Naive thymus-derived CD4-positive, alpha-beta T cell (primary cell): ENCODE data around the gene NCAM2. TPM values are rescaled to one million over a fixed set of nuclear protein-coding genes. Genes with fewer than 3 reads are reported as not detected.

Experiments
- ATAC-seq: fragments of 150-1000 bp; cut with Tn5 transposase; 2 replicates; pipeline ENCODE4 v1.10.0; 2021; ENCODE audit warnings: mild to moderate bottlenecking, moderate library complexity
- CTCF ChIA-PET: fragments of 350-600 bp; sonication (Branson Sonifier 250); formaldehyde crosslinking; loops from one replicate; lab custom pipeline; 2021; ENCODE audit warnings: antibody characterized with exemption; lab: Charles Lee
- POLR2A ChIA-PET: fragments of 350-600 bp; sonication (Branson Sonifier 250); formaldehyde crosslinking; loops from one replicate; lab custom pipeline; 2021; ENCODE audit warnings: antibody characterized with exemption, inconsistent platforms; lab: Charles Lee
- DNase-seq, 9 donors: peaks; one replicate each; pipeline versions ENCODE4 v3.0.0 to v3.0.0-alpha.2; 2020 to 2022; ENCODE audit warnings: mixed read lengths in 1 of 9
- H3K27ac ChIP-seq: one replicate; pipeline ENCODE4 v1.7.0; 2013; ENCODE audit warnings: mild to moderate bottlenecking, low read depth, low read length, moderate library complexity
- H3K27me3 ChIP-seq, 2 donors: one replicate each; pipeline ENCODE4 v1.7.0; 2013; ENCODE audit warnings: low read length in 2 of 2, mild to moderate bottlenecking in 2 of 2, moderate library complexity in 2 of 2; ENCODE audit not compliant: control insufficient read depth in 2 of 2, insufficient read depth in 2 of 2
- H3K36me3 ChIP-seq, 3 experiments: 1 replicate in 2 of 3; 2 replicates in 1 of 3; pipeline ENCODE4 v1.7.0; 2013; ENCODE audit warnings: low read length in 3 of 3, mild to moderate bottlenecking in 3 of 3, moderate library complexity in 1 of 3; ENCODE audit not compliant: insufficient read depth in 3 of 3, control insufficient read depth in 2 of 3
- H3K4me1 ChIP-seq, 2 donors: one replicate each; pipeline ENCODE4 v1.7.0; 2013; ENCODE audit warnings: low read length in 2 of 2, mild to moderate bottlenecking in 2 of 2, moderate library complexity in 1 of 2; ENCODE audit not compliant: control insufficient read depth in 2 of 2, insufficient read depth in 2 of 2
- H3K4me3 ChIP-seq: 2 replicates; pipeline ENCODE4 v1.7.0; 2013; ENCODE audit warnings: mild to moderate bottlenecking, low read length
- H3K9me3 ChIP-seq, 3 experiments: 1 replicate in 2 of 3; 2 replicates in 1 of 3; pipeline ENCODE4 v1.7.0; 2013; ENCODE audit warnings: low read length in 3 of 3; ENCODE audit not compliant: control insufficient read depth in 2 of 3
- H3K27ac Mint-ChIP-seq, 9 donors: one replicate each; pipeline ENCODE4 v1.8.0; 2020 to 2022; ENCODE audit warnings: mixed read lengths in 9 of 9, mild to moderate bottlenecking in 8 of 9, moderate library complexity in 5 of 9, inconsistent platforms in 2 of 9
- H3K27me3 Mint-ChIP-seq, 5 donors: one replicate each; pipeline ENCODE4 v1.8.0; 2021 to 2022; ENCODE audit warnings: mixed read lengths in 5 of 5, mild to moderate bottlenecking in 1 of 5
- H3K36me3 Mint-ChIP-seq, 5 donors: one replicate each; pipeline ENCODE4 v1.8.0; 2020 to 2022; ENCODE audit warnings: mixed read lengths in 5 of 5, mild to moderate bottlenecking in 3 of 5, inconsistent platforms in 1 of 5
- H3K4me1 Mint-ChIP-seq, 7 donors: one replicate each; pipeline ENCODE4 v1.8.0; 2020 to 2022; ENCODE audit warnings: mixed read lengths in 7 of 7, mild to moderate bottlenecking in 3 of 7, inconsistent platforms in 1 of 7
- H3K4me3 Mint-ChIP-seq, 10 donors: one replicate each; pipeline ENCODE4 v1.8.0; 2020 to 2022; ENCODE audit warnings: mild to moderate bottlenecking in 10 of 10, mixed read lengths in 10 of 10, moderate library complexity in 6 of 10, inconsistent platforms in 2 of 10
- H3K9me3 Mint-ChIP-seq, 11 donors: one replicate each; pipeline ENCODE4 v1.8.0; 2020 to 2022; ENCODE audit warnings: mixed read lengths in 11 of 11, mild to moderate bottlenecking in 4 of 11, inconsistent platforms in 1 of 11, moderate library complexity in 1 of 11
- intact Hi-C, 2 donors: fragments of 100-400 bp; cut with micrococcal nuclease; formaldehyde crosslinking; loops; one replicate each; pipeline ENCODE4 v1.15.1; 2023
- polyA plus RNA-seq, 2 donors: library from polyadenylated mRNA; unstranded; fragments of 300-500 nt; fragmentation: Illumina TruSeq; gene quantifications; one replicate each; pipeline ENCODE4 v1.2.3, GENCODE V29; 2021
- total RNA-seq, 6 experiments: library from RNA in 5 of 6; stranded (reverse) in 5 of 6; gene quantifications; 1 replicate in 5 of 6; 2 replicates in 1 of 6; pipeline ENCODE4 v1.2.3 and lab custom pipeline; 2021 to 2026

NCAM2 gene
- total and polyA plus RNA-seq, 7 experiments from 2014 or later, result 0.07 TPM; not detected in 6

- no peak for ATAC-seq
- no peak for DNase-seq
- Histone ChIP-seq H3K36me3 (no peaks in the 10 kb centered on the region), H3K9me3 (no peaks in the 10 kb centered on the region), H3K4me1 (peaks cover 0 to 12% of the 10 kb centered on the region in 2 donors), H3K27ac (no peak overlapping the region), H3K27me3 (peaks cover 0 to 4% of the 10 kb centered on the region in 2 donors), H3K4me3 (no peak overlapping the region)
- ChIA-PET POLR2A (no interaction called here), CTCF (no interaction called here)
- peaks cover 18 to 46% (median 29%) of the 10 kb centered on the region in 5 donors for H3K27me3 Mint-ChIP-seq
- no peaks in the 10 kb centered on the region for H3K36me3 Mint-ChIP-seq
- no peak overlapping the region for H3K4me3 Mint-ChIP-seq
- H3K4me1 Mint-ChIP-seq, result peaks cover 5 to 19% (median 14%) of the 10 kb centered on the region in 7 donors
- intact Hi-C loops, result loop anchor here in 1 of 2 donors (5.0 kb wide), 1 partner anchor 1122 kb away; no protein-coding TSS in a partner anchor
- no peaks in the 10 kb centered on the region for H3K9me3 Mint-ChIP-seq
- no peak overlapping the region for H3K27ac Mint-ChIP-seq
Observed at GRCh38 chr21:21000591-21001175, 2.5 kb downstream of the NCAM2 start.

GRCh38 chr21:21001591-21002100 lies 3.4 kb downstream of the NCAM2 start:
- Mint-ChIP-seq H3K36me3 (no peaks in the 10 kb centered on the region), H3K4me3 (no peak overlapping the region), H3K27ac (no peak overlapping the region), H3K9me3 (no peaks in the 10 kb centered on the region), H3K4me1 (peaks cover 5 to 17% (median 11%) of the 10 kb centered on the region in 7 donors), H3K27me3 (peaks cover 18 to 40% (median 26%) of the 10 kb centered on the region in 5 donors)
- H3K4me3 ChIP-seq, result no peak overlapping the region
- no peak for ATAC-seq
- peaks cover 0 to 4% of the 10 kb centered on the region in 2 donors for H3K27me3 ChIP-seq
- no peak for DNase-seq
- intact Hi-C loops, result loop anchor here in 1 of 2 donors (5.0 kb wide), 1 partner anchor 1121 kb away; no protein-coding TSS in a partner anchor
- no peaks in the 10 kb centered on the region for H3K9me3 ChIP-seq
- ChIA-PET POLR2A (no interaction called here), CTCF (no interaction called here)
- H3K4me1 ChIP-seq, result peaks cover 0 to 12% of the 10 kb centered on the region in 2 donors
- no peak overlapping the region for H3K27ac ChIP-seq
- H3K36me3 ChIP-seq, result no peaks in the 10 kb centered on the region

- Histone ChIP-seq H3K4me1 (peaks cover 0 to 11% of the 10 kb centered on the region in 2 donors), H3K27ac (no peak overlapping the region), H3K27me3 (peaks cover 0 to 4% of the 10 kb centered on the region in 2 donors), H3K4me3 (no peak overlapping the region), H3K36me3 (no peaks in the 10 kb centered on the region), H3K9me3 (no peaks in the 10 kb centered on the region)
- H3K27me3 Mint-ChIP-seq, result peaks cover 17 to 35% (median 26%) of the 10 kb centered on the region in 5 donors
- intact Hi-C loops, result loop anchor here in 1 of 2 donors (5.0 kb wide), 1 partner anchor 1120 kb away; no protein-coding TSS in a partner anchor
- DNase-seq (no peak), ATAC-seq (no peak)
- peaks cover 3 to 12% (median 10%) of the 10 kb centered on the region in 7 donors for H3K4me1 Mint-ChIP-seq
- H3K4me3 Mint-ChIP-seq, result no peak overlapping the region
- no peaks in the 10 kb centered on the region for H3K36me3 Mint-ChIP-seq
- POLR2A ChIA-PET, result no interaction called here
- H3K27ac Mint-ChIP-seq, result no peak overlapping the region
- no peaks in the 10 kb centered on the region for H3K9me3 Mint-ChIP-seq
- CTCF ChIA-PET, result no interaction called here
Observed at GRCh38 chr21:21002153-21002552, 3.9 kb downstream of the NCAM2 start.

- H3K27me3 Mint-ChIP-seq, result peaks cover 13 to 29% (median 25%) of the 10 kb centered on the region in 5 donors
- Histone ChIP-seq H3K27me3 (peaks cover 0 to 4% of the 10 kb centered on the region in 2 donors), H3K27ac (no peak overlapping the region), H3K4me3 (no peak overlapping the region), H3K36me3 (no peaks in the 10 kb centered on the region), H3K4me1 (peaks cover 0 to 3% of the 10 kb centered on the region in 2 donors), H3K9me3 (no peaks in the 10 kb centered on the region)
- peaks cover 0 to 6% (median 4%) of the 10 kb centered on the region in 7 donors for H3K4me1 Mint-ChIP-seq
- no peaks in the 10 kb centered on the region for H3K36me3 Mint-ChIP-seq
- H3K4me3 Mint-ChIP-seq, result no peak overlapping the region
- CTCF ChIA-PET, result no interaction called here
- H3K9me3 Mint-ChIP-seq, result no peaks in the 10 kb centered on the region
- ATAC-seq (no peak), DNase-seq (no peak)
- intact Hi-C loops, result loop anchor here in 1 of 2 donors (5.0 kb wide), 1 partner anchor 1119 kb away; no protein-coding TSS in a partner anchor
- no peak overlapping the region for H3K27ac Mint-ChIP-seq
- POLR2A ChIA-PET, result no interaction called here
Observed at GRCh38 chr21:21003701-21004100, 5.5 kb downstream of the NCAM2 start.

GRCh38 chr21:21007606-21008005 lies 9.4 kb downstream of the NCAM2 start:
- no peaks in the 10 kb centered on the region for H3K36me3 ChIP-seq
- DNase-seq (no peak), ATAC-seq (no peak)
- H3K27me3 ChIP-seq, result no peaks in the 10 kb centered on the region
- intact Hi-C loops, result no loop called here
- Mint-ChIP-seq H3K9me3 (no peaks in the 10 kb centered on the region), H3K36me3 (no peaks in the 10 kb centered on the region), H3K27ac (no peak overlapping the region), H3K4me3 (no peak overlapping the region), H3K4me1 (no peaks in the 10 kb centered on the region), H3K27me3 (peaks cover 0 to 4% (median 0%) of the 10 kb centered on the region in 5 donors)
- H3K4me1 ChIP-seq, result no peaks in the 10 kb centered on the region
- no peak overlapping the region for H3K27ac ChIP-seq
- H3K9me3 ChIP-seq, result no peaks in the 10 kb centered on the region
- ChIA-PET POLR2A (no interaction called here), CTCF (no interaction called here)
- H3K4me3 ChIP-seq, result no peak overlapping the region

- H3K4me3 ChIP-seq, result no peak overlapping the region
- no peaks in the 10 kb centered on the region for H3K4me1 ChIP-seq
- Mint-ChIP-seq H3K27ac (no peak overlapping the region), H3K27me3 (no peaks in the 10 kb centered on the region), H3K36me3 (no peaks in the 10 kb centered on the region), H3K9me3 (peaks cover 0 to 1% (median 0%) of the 10 kb centered on the region in 11 donors), H3K4me1 (no peaks in the 10 kb centered on the region), H3K4me3 (no peak overlapping the region)
- no peaks in the 10 kb centered on the region for H3K27me3 ChIP-seq
- intact Hi-C loops, result no loop called here
- H3K36me3 ChIP-seq, result no peaks in the 10 kb centered on the region
- ChIA-PET CTCF (no interaction called here), POLR2A (no interaction called here)
- no peaks in the 10 kb centered on the region for H3K9me3 ChIP-seq
- no peak overlapping the region for H3K27ac ChIP-seq
- no peak for ATAC-seq
- DNase-seq, result no peak
Observed at GRCh38 chr21:21010228-21010627, 12.0 kb downstream of the NCAM2 start.

GRCh38 chr21:21010698-21011097 lies 12.5 kb downstream of the NCAM2 start:
- H3K36me3 Mint-ChIP-seq, result no peaks in the 10 kb centered on the region
- Histone ChIP-seq H3K9me3 (no peaks in the 10 kb centered on the region), H3K4me1 (no peaks in the 10 kb centered on the region), H3K36me3 (no peaks in the 10 kb centered on the region), H3K27me3 (no peaks in the 10 kb centered on the region), H3K4me3 (no peak overlapping the region), H3K27ac (no peak overlapping the region)
- intact Hi-C loops, result no loop called here
- no peak overlapping the region for H3K4me3 Mint-ChIP-seq
- no peaks in the 10 kb centered on the region for H3K27me3 Mint-ChIP-seq
- H3K9me3 Mint-ChIP-seq, result peaks cover 0 to 1% (median 0%) of the 10 kb centered on the region in 11 donors
- ATAC-seq (no peak), DNase-seq (no peak)
- ChIA-PET CTCF (no interaction called here), POLR2A (no interaction called here)
- no peaks in the 10 kb centered on the region for H3K4me1 Mint-ChIP-seq
- H3K27ac Mint-ChIP-seq, result no peak overlapping the region
